ENCODE measurements around the gene RYR3.

DNA sequence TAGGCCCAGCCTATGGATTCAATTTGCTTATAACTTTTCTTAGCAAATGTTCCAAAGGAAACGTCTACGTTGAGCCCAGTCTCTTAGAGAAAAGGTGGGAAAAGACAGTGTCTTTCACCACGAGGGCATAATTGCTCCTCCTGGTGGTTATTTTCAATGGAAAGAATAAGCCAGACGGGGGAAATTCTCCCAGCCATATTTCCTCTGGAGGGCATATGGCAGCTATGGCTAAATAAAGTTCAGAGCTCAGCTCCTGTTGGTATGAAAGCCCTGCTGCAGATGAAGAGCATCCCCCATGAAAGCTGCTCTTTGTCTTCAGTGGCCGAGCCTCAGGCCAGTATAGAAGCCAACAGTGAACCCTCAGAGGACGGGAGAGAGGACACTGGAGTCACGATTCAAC, 297.9 kb downstream of the RYR3 start:
- TF ChIP-seq CTCF (IDR thresholded peaks at IDR 0.05) (no peak), POLR2A (IDR thresholded peaks at IDR 0.05) (no peak)

Data from lower leg skin (tissue), 3 donors.